Thymus (tissue), 11 donors: ENCODE measurements around the gene PKN2. TPM values are rescaled to one million over a fixed set of nuclear protein-coding genes. Genes with fewer than 3 reads are reported as not detected.

Experiments
- DNase-seq, 9 donors: peaks; one replicate each; pipeline ENCODE4 v3.0.0-alpha.2; 2013; ENCODE audit warnings: low spot score in 9 of 9, low read depth in 6 of 9, missing footprints in 1 of 9
- H3K27ac ChIP-seq, 2 donors: one replicate each; pipeline ENCODE4 v1.5.1; 2013; ENCODE audit warnings: control low read depth in 1 of 2, low read depth in 1 of 2, low read length in 1 of 2, mild to moderate bottlenecking in 1 of 2, moderate library complexity in 1 of 2
- H3K27me3 ChIP-seq, 2 donors: one replicate each; pipeline ENCODE4 v1.5.1; 2013; ENCODE audit warnings: low read length in 1 of 2; ENCODE audit not compliant: control insufficient read depth in 2 of 2, insufficient read depth in 1 of 2
- H3K36me3 ChIP-seq, 2 donors: one replicate each; pipeline ENCODE4 v1.5.1; 2013; ENCODE audit warnings: low read length in 1 of 2, mild to moderate bottlenecking in 1 of 2, moderate library complexity in 1 of 2; ENCODE audit not compliant: control insufficient read depth in 2 of 2, insufficient read depth in 2 of 2
- H3K4me1 ChIP-seq, 2 donors: one replicate each; pipeline ENCODE4 v1.5.1; 2013; ENCODE audit warnings: low read length in 2 of 2; ENCODE audit not compliant: control insufficient read depth in 2 of 2, insufficient read depth in 2 of 2
- H3K4me3 ChIP-seq, 2 donors: one replicate each; pipeline ENCODE4 v1.5.1; 2013; ENCODE audit warnings: low read length in 2 of 2, control low read depth in 1 of 2, mild to moderate bottlenecking in 1 of 2
- H3K9me3 ChIP-seq, 2 donors: one replicate each; pipeline ENCODE4 v1.5.1; 2013; ENCODE audit warnings: low read length in 1 of 2, mild to moderate bottlenecking in 1 of 2; ENCODE audit not compliant: control insufficient read depth in 2 of 2, insufficient read depth in 1 of 2
- WGBS: extraction: QIAGEN DNeasy Blood & Tissue Kit; methylation state at CpG from one replicate; pipeline ENCODE4 v1.1.7; 2013; 5-methylcytosine and 5-hydroxymethylcytosine counted together
- polyA plus RNA-seq: library from polyadenylated mRNA; stranded (reverse); fragments of 200-250 nt; gene quantifications from one replicate; pipeline ENCODE4 v1.2.3, GENCODE V29; 2013
- total RNA-seq: library from RNA; stranded (reverse); fragments of 120-200 nt; gene quantifications from one replicate; pipeline ENCODE4 v1.2.4, GENCODE V29; 2013
- donor health status: healthy.

PKN2 gene
- total and polyA plus RNA-seq, 2 donors = 26.0 to 27.5 TPM

- peaks cover 9 to 49% of the 10 kb centered on the region in 2 donors for H3K36me3 ChIP-seq
- 97% methylated on average over 2 of the region's 2 CpGs for WGBS
- H3K9me3 ChIP-seq = no peaks in the 10 kb centered on the region
- no peak overlapping the region for H3K27ac ChIP-seq
- H3K4me1 ChIP-seq = no peaks in the 10 kb centered on the region
- H3K27me3 ChIP-seq = no peaks in the 10 kb centered on the region
- H3K4me3 ChIP-seq = no peak overlapping the region
- DNase-seq = no peak
Observed at GRCh38 chr1:88783145-88783544, 99.1 kb downstream of the PKN2 start.

GRCh38 chr1:88784551-88784950 lies 100.5 kb downstream of the PKN2 start:
- H3K4me3 ChIP-seq = no peak overlapping the region
- H3K4me1 ChIP-seq = no peaks in the 10 kb centered on the region
- DNase-seq = no peak
- WGBS = 98% methylated on average over 6 of the region's 6 CpGs
- peaks cover 7 to 49% of the 10 kb centered on the region in 2 donors for H3K36me3 ChIP-seq
- H3K9me3 ChIP-seq = no peaks in the 10 kb centered on the region
- H3K27me3 ChIP-seq = no peaks in the 10 kb centered on the region
- H3K27ac ChIP-seq = no peak overlapping the region

GRCh38 chr1:88787023-88787903 lies 103.2 kb downstream of the PKN2 start:
- H3K9me3 ChIP-seq = no peaks in the 10 kb centered on the region
- H3K27ac ChIP-seq = no peak overlapping the region
- WGBS = 96% methylated on average over 3 of the region's 3 CpGs
- peaks cover 14 to 67% of the 10 kb centered on the region in 2 donors for H3K36me3 ChIP-seq
- DNase-seq = no peak
- H3K27me3 ChIP-seq = no peaks in the 10 kb centered on the region
- H3K4me3 ChIP-seq = no peak overlapping the region
- no peaks in the 10 kb centered on the region for H3K4me1 ChIP-seq

- no peaks in the 10 kb centered on the region for H3K4me1 ChIP-seq
- over 99% methylated on average over 4 of the region's 4 CpGs for WGBS
- DNase-seq = no peak
- H3K9me3 ChIP-seq = no peaks in the 10 kb centered on the region
- peaks cover 16 to 61% of the 10 kb centered on the region in 2 donors for H3K36me3 ChIP-seq
- H3K4me3 ChIP-seq = no peak overlapping the region
- no peak overlapping the region for H3K27ac ChIP-seq
- no peaks in the 10 kb centered on the region for H3K27me3 ChIP-seq
Observed at GRCh38 chr1:88791192-88791591, 107.1 kb downstream of the PKN2 start.

GRCh38 chr1:88799491-88799890 lies 115.4 kb downstream of the PKN2 start:
- no peaks in the 10 kb centered on the region for H3K9me3 ChIP-seq
- no peaks in the 10 kb centered on the region for H3K4me1 ChIP-seq
- H3K4me3 ChIP-seq = no peak overlapping the region
- no peak overlapping the region for H3K27ac ChIP-seq
- no peaks in the 10 kb centered on the region for H3K27me3 ChIP-seq
- 98% methylated on average over 2 of the region's 2 CpGs for WGBS
- no peak for DNase-seq
- H3K36me3 ChIP-seq = peaks cover 6 to 57% of the 10 kb centered on the region in 2 donors

GRCh38 chr1:88800382-88801051 lies 116.4 kb downstream of the PKN2 start:
- Histone ChIP-seq H3K36me3 (peaks cover 6 to 55% of the 10 kb centered on the region in 2 donors), H3K9me3 (no peaks in the 10 kb centered on the region), H3K27me3 (no peaks in the 10 kb centered on the region), H3K4me1 (no peaks in the 10 kb centered on the region), H3K27ac (no peak overlapping the region), H3K4me3 (no peak overlapping the region)
- WGBS = 95% methylated on average over 5 of the region's 5 CpGs
- DNase-seq = peak in 7 of 9 donors; percentile 1 to 47 (median 13)

- 98% methylated on average over 9 of the region's 9 CpGs for WGBS
- DNase-seq = no peak
- Histone ChIP-seq H3K27ac (no peak overlapping the region), H3K4me3 (no peak overlapping the region), H3K9me3 (no peaks in the 10 kb centered on the region), H3K4me1 (no peaks in the 10 kb centered on the region), H3K27me3 (no peaks in the 10 kb centered on the region), H3K36me3 (peaks cover 8 to 56% of the 10 kb centered on the region in 2 donors)
Observed at GRCh38 chr1:88801575-88802208, 117.6 kb downstream of the PKN2 start.

- WGBS = 97% methylated on average over 7 of the region's 7 CpGs
- H3K9me3 ChIP-seq = no peaks in the 10 kb centered on the region
- H3K27me3 ChIP-seq = no peaks in the 10 kb centered on the region
- DNase-seq = no peak
- H3K4me3 ChIP-seq = no peak overlapping the region
- H3K36me3 ChIP-seq = peaks cover 8 to 59% of the 10 kb centered on the region in 2 donors
- H3K4me1 ChIP-seq = no peaks in the 10 kb centered on the region
- H3K27ac ChIP-seq = no peak overlapping the region
Observed at GRCh38 chr1:88802404-88802803, 118.3 kb downstream of the PKN2 start.

- no peaks in the 10 kb centered on the region for H3K4me1 ChIP-seq
- no peak overlapping the region for H3K27ac ChIP-seq
- H3K9me3 ChIP-seq = no peaks in the 10 kb centered on the region
- H3K27me3 ChIP-seq = no peaks in the 10 kb centered on the region
- 97% methylated on average over 2 of the region's 2 CpGs for WGBS
- no peak for DNase-seq
- H3K4me3 ChIP-seq = no peak overlapping the region
- peaks cover 8 to 57% of the 10 kb centered on the region in 2 donors for H3K36me3 ChIP-seq
Observed at GRCh38 chr1:88802950-88803349, 118.9 kb downstream of the PKN2 start.
